Transverse colon (tissue), 3 donors: ENCODE data around the gene PLPP3.

Experiments used
- CTCF ChIP-seq, 5 experiments: fragments of 200-600 bp in 3 of 5; fragments of 450-650 bp in 2 of 5; sonication (generic) in 3 of 5; IDR thresholded peaks; 1 replicate in 2 of 5; 2 replicates in 3 of 5; pipeline ENCODE4 v1.5.1; 2016 to 2017; ENCODE audit warnings: antibody characterized with exemption in 5 of 5, inconsistent platforms in 3 of 5, mild to moderate bottlenecking in 2 of 5, moderate library complexity in 1 of 5
- EP300 ChIP-seq: sonication (generic); formaldehyde crosslinking; IDR thresholded peaks from one replicate; pipeline ENCODE4 v1.6.1; 2017; ENCODE audit warnings: antibody characterized with exemption, low read depth

GRCh38 chr1:56626546-56626945 is 47.2 kb upstream of the PLPP3 start:
- no peak for TF ChIP-seq CTCF (IDR thresholded peaks at IDR 0.05)
- no peak for TF ChIP-seq EP300
